B cell (primary cell): ENCODE results near the gene THOP1.

Experiments
- CTCF ChIP-seq: fragments of 200-600 bp; IDR thresholded peaks from one replicate; pipeline ENCODE4 v1.8.0; 2022; ENCODE audit warnings: antibody characterized with exemption, mild to moderate bottlenecking
- EZH2 ChIP-seq: IDR thresholded peaks from 2 replicates; pipeline ENCODE4 v1.6.1; 2012; ENCODE audit warnings: borderline replicate concordance, low read depth, mild to moderate bottlenecking, moderate library complexity, low read length; ENCODE audit not compliant: insufficient read depth, poor library complexity, severe bottlenecking

- TF ChIP-seq CTCF (no peak), EZH2 (no peak)
These were observed 23.2 kb upstream of the THOP1 start for GRCh38 chr19:2761876-2762782.
